ENCODE data around the gene WNT1.

Gene WNT1

DNA sequence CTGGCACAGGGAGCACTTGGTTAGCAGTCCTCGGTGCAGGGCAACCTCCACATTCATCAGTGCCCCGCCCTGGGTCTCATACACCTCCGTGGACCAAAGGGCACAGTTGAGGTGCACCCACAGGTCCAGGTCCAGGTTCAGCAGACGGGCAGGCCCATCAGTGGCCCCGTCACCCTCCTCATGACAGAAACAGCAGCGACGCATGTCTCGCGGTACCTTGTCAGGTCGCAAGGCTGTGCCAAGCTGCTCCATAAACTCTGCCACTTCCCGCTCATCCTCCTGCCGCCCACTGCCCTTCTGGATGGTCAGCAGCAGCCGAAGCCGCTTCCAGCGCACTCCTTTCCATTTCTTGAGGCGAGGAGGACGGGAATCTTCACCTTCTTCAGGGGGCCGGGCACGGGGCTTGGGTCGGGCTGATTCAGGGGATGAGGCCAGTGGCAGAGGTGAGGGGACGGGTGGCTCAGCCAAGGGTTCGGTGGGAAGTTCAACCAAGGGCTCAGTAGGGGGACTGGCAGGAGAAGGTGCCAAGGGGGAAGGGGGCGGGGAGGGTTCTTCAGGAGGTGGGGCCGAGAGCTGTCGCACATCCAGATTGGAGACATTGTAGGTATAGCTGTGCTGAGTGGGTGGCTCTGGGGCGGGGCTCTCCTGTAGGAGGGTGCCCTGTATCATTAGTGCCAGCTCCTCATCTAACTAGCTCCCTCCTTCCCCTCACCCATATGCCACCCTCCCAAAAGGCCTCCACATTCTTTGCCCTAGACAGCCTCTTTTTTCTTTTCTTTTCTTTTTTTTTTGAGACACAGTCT, 48.8 kb downstream of the WNT1 start:
- CTCF ChIA-PET: no interaction called here
- peak overlapping the region; percentile 4; the same call in 1 of the 2 replicates for H3K27ac ChIP-seq
- POLR2A ChIA-PET (ENCODE audit: low non-redundant PET): no interaction called here
- TF ChIP-seq CTCF (conservative IDR thresholded peaks at IDR 0.05; ENCODE audit: low read depth): no peak
- DNase-seq (ENCODE audit: low spot score): no peak

DNA sequence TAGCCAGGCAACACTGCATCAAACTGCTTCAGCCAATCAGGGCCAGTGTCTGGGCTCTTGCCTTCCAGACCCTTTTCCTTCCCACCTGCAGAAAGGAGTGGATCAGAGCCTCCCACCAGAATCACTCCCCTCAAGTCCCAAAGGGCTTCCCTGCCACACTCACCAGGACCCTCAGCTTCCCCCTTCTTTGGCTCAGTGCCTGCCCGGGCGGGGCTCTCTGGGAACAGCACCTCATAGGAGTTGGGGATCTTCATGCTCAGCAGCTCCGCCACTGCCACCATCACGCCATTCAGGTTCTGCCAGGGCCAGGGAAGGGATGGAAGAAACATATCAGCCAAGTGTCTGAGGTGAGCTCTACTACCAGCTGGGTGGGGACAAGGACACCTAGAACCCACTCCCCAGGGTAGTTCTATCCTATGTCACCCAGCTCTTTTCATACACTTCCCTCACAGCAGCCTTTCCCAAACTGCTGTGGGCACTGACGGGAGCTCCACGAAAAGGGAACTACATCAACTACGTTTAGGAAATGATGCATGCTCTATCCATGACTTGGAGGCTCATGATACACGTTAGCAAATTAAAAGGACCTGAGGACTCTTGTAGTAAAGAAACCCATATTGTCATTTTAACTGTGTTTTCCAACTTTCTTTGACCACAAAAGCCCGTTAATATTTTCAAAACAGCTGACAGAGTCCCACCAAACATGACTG, 49.9 kb downstream of the WNT1 start:
- peak overlapping the region; percentile 7; the same call in 1 of the 2 replicates for H3K27ac ChIP-seq
- no peak for TF ChIP-seq CTCF (conservative IDR thresholded peaks at IDR 0.05; ENCODE audit: low read depth)
- ChIA-PET CTCF (interaction anchor here (0.6 kb wide), 2 partner anchors 17 to 48 kb away, joined by 4 read pairs; no protein-coding TSS in a partner anchor), POLR2A (ENCODE audit: low non-redundant PET) (interaction anchor here (0.6 kb wide), 1 partner anchor 75 kb away, joined by 3 read pairs; no protein-coding TSS in a partner anchor)
- DNase-seq (ENCODE audit: low spot score): no peak

DNA sequence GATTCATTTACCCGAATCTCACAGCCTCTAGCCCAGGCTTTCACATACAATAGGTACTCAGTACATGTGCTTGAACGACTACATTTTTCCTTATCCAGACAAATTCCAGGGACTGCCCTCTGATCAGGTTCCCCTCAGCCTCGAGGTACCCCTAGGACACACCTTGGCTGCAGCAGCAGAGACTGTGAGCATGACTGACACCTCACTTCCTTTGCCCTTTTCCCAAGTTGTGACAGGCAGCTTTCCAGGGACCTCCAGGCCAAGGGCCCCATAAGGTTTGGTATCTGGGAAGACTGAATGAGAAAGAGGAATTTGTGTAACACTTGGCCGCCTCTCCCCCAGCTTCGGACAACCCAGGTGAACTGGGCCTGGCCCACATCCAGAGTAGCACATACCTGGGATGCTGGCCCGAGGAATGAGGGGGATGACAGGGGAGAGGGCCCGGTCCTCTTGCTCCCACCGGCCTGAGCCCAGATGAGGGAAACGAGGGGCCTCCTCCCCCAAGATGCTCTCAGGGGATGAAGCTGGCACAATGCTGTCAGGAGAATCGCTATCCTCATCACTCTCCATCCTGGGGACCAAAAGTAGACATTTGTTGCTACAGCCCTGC, 50.6 kb downstream of the WNT1 start:
- H3K27ac ChIP-seq: no peak overlapping the region
- CTCF ChIA-PET: no interaction called here
- POLR2A ChIA-PET (ENCODE audit: low non-redundant PET): interaction anchor here (0.6 to 1.5 kb wide), 2 partner anchors 7 to 76 kb away, joined by 3 to 4 read pairs; no protein-coding TSS in a partner anchor
- no peak for TF ChIP-seq CTCF (conservative IDR thresholded peaks at IDR 0.05; ENCODE audit: low read depth)
- DNase-seq (ENCODE audit: low spot score): no peak

GRCh38 chr12:49030119-49030518, 52.0 kb downstream of the WNT1 start:
- ChIA-PET POLR2A (ENCODE audit: low non-redundant PET) (interaction anchor here (1.5 kb wide), 1 partner anchor 8 kb away, joined by 4 read pairs; no protein-coding TSS in a partner anchor), CTCF (interaction anchor here (0.6 to 2.1 kb wide), 4 partner anchors 12 to 34 kb away, joined by 3 to 8 read pairs (median 4); no protein-coding TSS in a partner anchor)
- no peak for DNase-seq (ENCODE audit: low spot score)
- H3K27ac ChIP-seq: no peak overlapping the region; the same call in 1 of the 2 replicates
- no peak for TF ChIP-seq CTCF (conservative IDR thresholded peaks at IDR 0.05; ENCODE audit: low read depth)

- no peak overlapping the region; the same call in 1 of the 2 replicates for H3K27ac ChIP-seq
- no peak for DNase-seq (ENCODE audit: low spot score)
- ChIA-PET POLR2A (ENCODE audit: low non-redundant PET) (interaction anchor here (0.6 kb wide), 2 partner anchors 41 to 262 kb away, joined by 3 to 11 read pairs; no protein-coding TSS in a partner anchor), CTCF (interaction anchor here (0.6 to 2.1 kb wide), 3 partner anchors 13 to 1265 kb away, joined by 3 to 8 read pairs (median 4); no protein-coding TSS in a partner anchor)
- no peak for TF ChIP-seq CTCF (conservative IDR thresholded peaks at IDR 0.05; ENCODE audit: low read depth)
Observed at GRCh38 chr12:49030714-49031572, 52.8 kb downstream of the WNT1 start.

Measured in RWPE1 (cell line).